NB4 (cell line): ENCODE data around the gene LTBP1.

Experiments
- CTCF ChIP-seq: IDR thresholded peaks from one replicate; pipeline ENCODE4 v1.5.1; 2012; ENCODE audit warnings: low read depth, low read length
- POLR2A ChIP-seq: IDR thresholded peaks from 2 replicates; pipeline ENCODE4 v1.6.1; 2011; ENCODE audit warnings: mild to moderate bottlenecking; ENCODE audit not compliant: insufficient read length; ENCODE audit errors: extremely low read depth

DNA sequence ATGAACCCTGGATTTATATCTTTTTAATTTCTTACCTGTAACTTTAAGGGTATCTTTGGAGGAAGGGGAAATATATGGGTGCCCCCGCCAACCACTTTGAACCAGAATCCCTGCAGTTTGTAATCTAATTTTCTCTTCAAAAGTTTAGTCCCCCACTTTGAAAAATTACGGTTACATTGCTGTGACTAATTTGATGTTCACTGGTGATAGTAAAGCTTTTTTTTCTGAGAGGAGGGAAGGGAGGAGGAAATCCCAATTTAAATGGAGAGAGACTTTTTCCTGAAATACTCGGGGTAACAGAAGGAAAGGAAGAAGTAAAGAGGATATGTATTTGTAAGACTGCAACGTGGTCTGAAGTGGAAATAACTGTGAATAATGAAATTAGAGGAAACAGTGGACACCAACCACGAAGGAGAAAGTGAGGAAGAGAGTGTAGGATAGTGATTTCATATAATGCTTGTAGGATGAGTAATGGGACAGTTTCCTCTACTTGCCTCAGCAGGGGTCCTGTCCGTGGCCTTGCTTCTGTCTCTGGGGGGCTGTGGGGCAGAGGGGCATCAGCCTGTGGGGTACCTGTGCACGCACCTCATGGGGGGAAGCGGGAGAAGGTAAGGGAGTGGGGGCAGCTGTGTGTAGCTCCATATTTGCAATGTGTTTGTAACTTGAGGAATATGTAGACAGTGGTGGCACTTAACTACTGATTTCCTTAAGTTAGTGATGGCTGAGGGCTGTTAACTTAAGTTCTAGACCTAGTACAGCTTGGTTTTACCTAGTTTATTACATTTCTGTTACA lies 161.1 kb downstream of the LTBP1 start:
- TF ChIP-seq CTCF = no peak
- no peak for TF ChIP-seq POLR2A
